ENCODE results near the gene ACSS1.
A peak's percentile ranks its signal among the peaks of the same experiment; 100 is the strongest.

The ACSS1 gene

GRCh38 chr20:25077610-25078169 lies 19.8 kb upstream of the ACSS1 start:
- DNase-seq: no peak

- no peak for DNase-seq
Measured at GRCh38 chr20:25076731-25077609, 19.0 kb upstream of the ACSS1 start.

DNA sequence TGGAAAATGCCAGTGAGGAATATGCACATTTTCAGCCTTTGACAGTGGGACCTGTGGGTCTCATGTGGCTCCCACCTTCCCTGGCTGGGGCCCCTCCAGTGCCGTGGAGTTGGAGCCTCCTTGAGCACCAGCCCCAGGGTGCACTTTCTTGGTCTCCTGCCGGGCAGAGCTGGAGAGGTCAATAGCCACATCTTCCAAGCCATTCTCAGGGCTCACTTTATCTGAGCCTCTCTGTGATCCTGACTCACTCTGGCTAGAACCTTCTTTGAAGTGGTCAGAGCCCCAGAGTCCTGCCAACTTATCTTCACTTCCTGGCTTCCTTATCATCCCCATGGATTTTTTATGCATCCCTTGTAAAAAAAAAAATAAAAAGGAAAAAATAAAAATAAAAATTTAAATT lies 18.3 kb upstream of the ACSS1 start:
- no peak for DNase-seq

- no peak for DNase-seq
Measured at GRCh38 chr20:25073544-25073943, 15.6 kb upstream of the ACSS1 start.

DNA sequence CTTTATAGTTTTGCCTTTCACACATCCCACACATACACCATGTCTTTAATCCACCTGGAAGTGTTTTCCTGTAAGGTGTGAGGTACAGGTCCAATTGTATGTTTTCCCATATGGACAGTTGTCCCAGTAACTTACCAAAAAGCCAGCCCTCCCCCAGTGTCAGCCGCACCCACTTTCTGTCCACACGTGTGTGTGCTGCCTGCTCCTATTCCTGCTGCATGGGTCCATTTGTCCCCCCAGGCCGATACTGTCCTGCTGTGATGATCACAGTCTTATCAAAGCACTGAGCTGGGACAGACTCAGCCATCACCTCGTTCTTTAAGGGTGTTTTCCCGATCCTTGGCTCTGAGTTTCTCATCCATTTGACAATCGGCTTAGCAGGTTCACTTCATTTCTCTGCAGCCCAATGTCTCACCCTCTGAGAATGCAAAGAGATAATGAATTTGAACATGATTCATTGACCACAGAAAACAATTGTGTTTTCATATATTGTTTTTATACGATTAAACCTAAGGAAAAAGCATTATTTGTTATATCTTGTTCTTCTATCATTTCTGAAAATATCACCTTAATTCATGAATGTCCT lies 14.4 kb upstream of the ACSS1 start:
- DNase-seq: no peak

- DNase-seq: no peak
Measured at GRCh38 chr20:25071734-25072133, 13.8 kb upstream of the ACSS1 start.

DNA sequence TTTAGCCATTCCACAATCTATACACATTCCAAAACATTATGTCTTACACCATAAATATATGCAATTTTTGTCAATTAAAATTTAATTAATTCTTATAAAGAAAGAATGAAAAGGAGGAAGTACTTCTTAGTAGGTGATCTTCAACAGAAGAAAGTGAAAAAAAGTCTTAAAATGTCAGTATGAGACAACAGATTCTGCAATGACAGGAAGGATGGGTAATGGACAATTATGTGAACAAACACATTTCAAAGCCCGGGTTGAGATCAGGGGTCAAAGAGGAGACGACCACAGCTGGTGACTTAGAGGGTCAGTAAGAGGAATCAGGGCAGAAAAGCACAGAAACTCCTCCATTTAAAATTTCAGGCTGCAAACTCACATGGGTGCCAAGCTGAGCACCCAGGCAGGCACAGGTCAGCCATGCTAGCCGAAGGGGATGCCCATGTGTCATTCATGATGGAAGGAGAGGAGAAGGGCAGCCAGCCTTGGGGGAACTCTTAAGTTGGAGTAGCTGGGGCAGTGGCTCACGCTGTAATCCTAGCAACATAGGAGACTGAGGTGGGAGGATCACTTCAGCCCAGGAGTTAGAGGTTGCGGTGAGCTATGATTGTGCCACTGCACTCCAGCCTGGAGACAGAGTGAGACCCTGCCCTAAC lies 13.0 kb upstream of the ACSS1 start:
- DNase-seq: no peak

- DNase-seq: no peak
Measured at GRCh38 chr20:25067102-25067987, 9.4 kb upstream of the ACSS1 start.

GRCh38 chr20:25066386-25066785 lies 8.4 kb upstream of the ACSS1 start:
- no peak for DNase-seq

DNA sequence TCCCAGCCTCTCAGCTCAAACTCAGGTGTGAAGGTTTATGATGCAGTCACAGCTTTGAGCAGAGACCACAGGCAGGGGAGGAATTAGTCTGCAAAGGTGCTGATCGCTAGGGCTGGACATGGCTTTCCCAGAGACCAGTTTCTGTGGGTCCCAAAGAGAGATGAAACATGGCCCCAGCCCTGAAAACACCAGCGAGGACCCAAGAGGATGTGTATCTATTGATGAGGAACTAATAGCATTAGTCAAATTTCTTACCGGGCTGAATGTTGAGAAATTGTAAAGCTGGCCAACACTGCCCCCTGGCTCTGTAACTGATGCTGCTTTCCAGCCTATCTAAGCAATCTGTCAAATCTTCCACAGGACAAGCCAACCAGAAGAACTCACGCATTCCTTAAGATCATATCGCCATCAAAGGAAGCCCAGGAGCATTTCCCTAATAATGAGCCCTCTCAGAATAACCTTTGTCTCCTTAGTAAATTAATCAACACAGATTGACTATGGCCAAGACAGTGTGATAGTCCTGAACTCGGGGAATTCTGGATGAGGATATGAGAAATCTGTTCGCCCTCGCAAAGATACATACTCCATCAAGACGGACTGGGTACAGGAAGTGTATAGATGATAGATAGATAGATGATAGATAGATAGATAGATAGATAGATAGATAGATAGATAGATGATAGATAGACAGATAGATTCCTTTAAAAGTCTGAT lies 7.8 kb upstream of the ACSS1 start:
- peak in 2 of 4 experiments; percentile 37 to 62 for DNase-seq

- no peak for DNase-seq
Measured at GRCh38 chr20:25065072-25065624, 7.2 kb upstream of the ACSS1 start.

DNA sequence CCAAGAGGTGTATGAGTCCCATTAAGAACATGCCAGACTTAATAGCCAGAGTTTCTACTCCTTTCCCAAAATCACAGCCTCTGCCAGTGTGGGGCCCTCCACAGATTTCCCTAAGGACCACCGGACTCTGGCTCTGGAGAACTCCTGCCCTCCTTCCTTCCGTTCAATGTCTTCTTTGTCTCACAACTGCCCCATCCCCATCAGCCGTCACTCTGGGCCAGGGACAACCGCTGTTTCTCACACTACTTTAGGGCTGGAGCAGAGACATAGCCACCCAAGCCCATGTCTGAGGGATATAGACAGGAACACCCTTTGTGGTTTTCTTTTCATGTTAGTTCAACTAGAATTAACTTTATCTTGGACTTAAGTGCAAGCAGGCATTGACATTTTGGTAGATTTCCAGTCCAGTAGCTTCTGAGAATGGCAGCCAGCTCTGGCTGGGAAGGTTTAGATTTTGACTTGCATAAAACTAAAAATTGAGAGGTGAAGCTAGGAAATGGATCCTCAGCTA lies 6.7 kb upstream of the ACSS1 start:
- DNase-seq: no peak

- DNase-seq: no peak
Measured at GRCh38 chr20:25063981-25064380, 6.0 kb upstream of the ACSS1 start.

- DNase-seq: no peak
Measured at GRCh38 chr20:25063546-25063945, 5.6 kb upstream of the ACSS1 start.

DNA sequence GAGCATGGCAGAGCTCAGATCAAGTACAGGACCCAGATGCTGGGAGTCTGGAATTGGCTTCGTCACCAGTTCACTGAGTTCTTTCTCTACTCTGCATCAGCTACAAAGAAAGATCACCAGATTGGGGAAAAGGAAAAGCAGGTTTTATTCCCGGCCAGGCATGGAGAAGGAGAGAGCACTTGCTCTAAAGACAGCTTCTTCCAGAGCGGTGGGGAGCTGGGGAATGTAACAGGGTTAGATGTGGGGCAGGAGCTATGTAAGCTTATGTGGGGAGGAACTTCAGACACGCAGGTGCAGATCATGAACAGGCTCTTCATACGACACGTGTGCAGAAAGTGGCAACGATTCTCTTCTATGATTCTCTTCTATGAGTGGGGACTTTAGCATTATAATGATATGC lies 4.9 kb upstream of the ACSS1 start:
- no peak for DNase-seq

GRCh38 chr20:25061821-25062530 lies 4.0 kb upstream of the ACSS1 start:
- no peak for DNase-seq

GRCh38 chr20:25061103-25061799 lies 3.3 kb upstream of the ACSS1 start:
- DNase-seq: no peak

DNA sequence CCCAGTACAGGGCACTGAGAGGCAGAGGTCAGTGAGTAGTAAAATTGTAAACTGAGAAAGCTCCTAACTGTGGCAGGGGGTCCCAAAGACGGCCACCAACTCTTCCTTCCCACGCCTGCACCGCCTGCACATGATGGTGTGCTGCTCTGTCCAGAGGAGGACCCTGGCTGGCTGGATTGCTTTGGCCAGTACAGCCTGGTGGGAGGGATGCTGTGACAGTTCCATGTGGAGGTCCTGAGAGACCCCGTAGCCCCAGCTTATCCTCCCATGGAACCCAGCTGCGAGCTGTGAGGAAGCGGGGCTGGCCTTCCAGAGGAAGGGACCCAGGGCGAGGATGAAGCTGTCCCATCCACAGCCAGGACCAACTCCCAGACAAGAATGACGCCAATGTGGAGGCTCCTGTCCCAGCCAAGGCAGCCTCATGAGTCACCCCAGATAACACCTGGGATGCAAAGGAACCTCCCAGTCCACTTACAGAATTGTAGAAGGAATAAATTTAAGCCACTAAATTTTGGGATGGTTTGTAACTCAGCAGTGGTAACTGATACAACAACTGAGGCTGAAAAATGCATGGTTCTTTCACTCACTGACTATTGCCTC lies 2.0 kb upstream of the ACSS1 start:
- DNase-seq: no peak

All from activated naive CD4-positive, alpha-beta T cell (primary cell).